ENCODE results near the gene PHIP.

DNA sequence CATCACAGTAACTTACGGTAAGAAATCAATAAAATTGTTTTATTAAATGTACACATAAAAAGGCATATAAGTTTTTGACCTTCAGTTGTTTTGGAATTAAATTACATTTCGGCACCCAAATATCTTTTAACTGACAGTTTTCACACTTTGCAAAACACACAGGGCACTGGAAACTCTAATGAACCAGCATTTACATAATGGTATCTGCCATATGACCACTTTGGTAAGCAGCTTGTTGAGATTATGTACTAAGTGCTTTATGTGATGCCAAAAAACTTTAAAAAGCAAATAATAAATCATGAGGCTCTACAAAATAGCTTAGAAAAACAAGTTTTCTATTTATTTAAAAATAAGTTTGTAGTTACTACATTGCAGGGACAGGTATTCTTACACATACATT lies 142.5 kb downstream of the PHIP start:
- TF ChIP-seq POLR2A (IDR thresholded peaks at IDR 0.05) (no peak), EP300 (IDR thresholded peaks at IDR 0.05) (no peak)
- TF ChIP-seq, protein P1, sequence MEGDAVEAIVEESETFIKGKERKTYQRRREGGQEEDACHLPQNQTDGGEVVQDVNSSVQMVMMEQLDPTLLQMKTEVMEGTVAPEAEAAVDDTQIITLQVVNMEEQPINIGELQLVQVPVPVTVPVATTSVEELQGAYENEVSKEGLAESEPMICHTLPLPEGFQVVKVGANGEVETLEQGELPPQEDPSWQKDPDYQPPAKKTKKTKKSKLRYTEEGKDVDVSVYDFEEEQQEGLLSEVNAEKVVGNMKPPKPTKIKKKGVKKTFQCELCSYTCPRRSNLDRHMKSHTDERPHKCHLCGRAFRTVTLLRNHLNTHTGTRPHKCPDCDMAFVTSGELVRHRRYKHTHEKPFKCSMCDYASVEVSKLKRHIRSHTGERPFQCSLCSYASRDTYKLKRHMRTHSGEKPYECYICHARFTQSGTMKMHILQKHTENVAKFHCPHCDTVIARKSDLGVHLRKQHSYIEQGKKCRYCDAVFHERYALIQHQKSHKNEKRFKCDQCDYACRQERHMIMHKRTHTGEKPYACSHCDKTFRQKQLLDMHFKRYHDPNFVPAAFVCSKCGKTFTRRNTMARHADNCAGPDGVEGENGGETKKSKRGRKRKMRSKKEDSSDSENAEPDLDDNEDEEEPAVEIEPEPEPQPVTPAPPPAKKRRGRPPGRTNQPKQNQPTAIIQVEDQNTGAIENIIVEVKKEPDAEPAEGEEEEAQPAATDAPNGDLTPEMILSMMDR (IDR thresholded peaks at IDR 0.05): no peak

Data from upper lobe of left lung (tissue), 4 donors.